ENCODE results near the gene RBM10. TPM values are rescaled to one million over a fixed set of nuclear protein-coding genes. Genes with fewer than 3 reads are reported as not detected.

Gene RBM10
- total and polyA plus RNA-seq, 2 of the 13 experiments (the other 11 are each of a cell fraction or from before 2014, with no cell fraction given) = 15.9 to 43.1 TPM

DNA sequence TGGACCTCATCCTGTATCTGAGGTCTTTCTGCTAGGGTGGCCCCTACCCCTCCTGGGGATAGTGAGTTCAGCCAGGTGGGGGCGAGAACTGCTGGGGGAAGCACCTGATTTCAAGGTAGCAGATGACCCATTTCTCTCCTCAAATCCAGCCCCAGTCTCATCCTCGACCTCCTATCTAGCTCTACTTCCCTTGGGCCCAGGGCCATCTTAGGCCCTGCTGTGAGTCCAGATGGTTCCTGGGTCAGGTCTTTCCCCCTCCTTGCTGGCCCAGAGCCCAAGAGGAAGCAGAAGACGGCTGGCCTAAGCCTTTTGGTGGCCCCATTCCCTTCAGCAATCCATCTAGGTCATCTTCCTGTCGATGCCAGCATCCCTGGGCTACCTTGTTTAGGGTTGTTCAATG, 76.7 kb downstream of the RBM10 start:
- Histone ChIP-seq H3K27ac (ENCODE audit: extremely low read length, insufficient read depth, low read length) (no peak overlapping the region), H4K20me1 (ENCODE audit: insufficient read depth, low read length) (peaks cover 24% of the 10 kb centered on the region), H3K9ac (ENCODE audit: insufficient read depth, low read depth, low read length) (no peak overlapping the region), H2AFZ (ENCODE audit: low read length) (no peak overlapping the region), H3K4me3 (replicated peaks in 1 of 3; ENCODE audit: insufficient read depth in 1 of 3, low read depth in 2 of 3, low read length in 3 of 3) (no peak overlapping the region), H3K79me2 (ENCODE audit: insufficient read depth, low read length) (peaks cover 35% of the 10 kb centered on the region), H3K27me3 (ENCODE audit: control insufficient read depth in 1 of 2, insufficient read depth in 2 of 2, low read length in 2 of 2) (no peaks in the 10 kb centered on the region), H3K4me1 (ENCODE audit: insufficient read depth, low read length) (peaks cover 28% of the 10 kb centered on the region), H3K36me3 (replicated peaks in 1 of 2; ENCODE audit: control insufficient read depth in 1 of 2, insufficient read depth in 2 of 2, low read length in 2 of 2) (peaks cover 11 to 37% of the 10 kb centered on the region in 2 experiments; a peak in 4 of 5 replicates), H3K4me2 (ENCODE audit: low read depth, low read length) (no peak overlapping the region), H3K9me3 (ENCODE audit: low read length) (no peaks in the 10 kb centered on the region)
- intact Hi-C loops (cut with micrococcal nuclease; ENCODE audit: unreplicated experiment) = loop anchor here (2.0 kb wide), 1 partner anchor 65 kb away; no protein-coding TSS in a partner anchor
- DNase-seq (ENCODE audit: low spot score) (no peak), ATAC-seq (no peak), FAIRE-seq (no peak)
- POLR2A ChIA-PET = interaction anchor here (6.2 kb wide), 1 partner anchor 11 kb away, joined by 69 read pairs; the partner anchor contains the start of gene USP11
- WGBS (ENCODE audit: low lambda C conversion rate) = no CpG with 5 or more reads among the region's 4 CpGs
- no peak for TF ChIP-seq ARNT2 (CRISPR knock-in tag; IDR thresholded peaks at IDR 0.05; ENCODE audit: low read depth)
- no peak for TF ChIP-seq GABPA (IDR thresholded peaks at IDR 0.05; ENCODE audit: low read depth, low read length)
- TF ChIP-seq GABPA (CRISPR knock-in tag; IDR thresholded peaks at IDR 0.05; ENCODE audit: low read depth) = no peak
- no peak for TF ChIP-seq ZNF674 (CRISPR knock-in tag; IDR thresholded peaks at IDR 0.05; ENCODE audit: low read depth)
- no peak for TF ChIP-seq ZKSCAN8 (CRISPR knock-in tag; IDR thresholded peaks at IDR 0.05; ENCODE audit: borderline replicate concordance)
- no peak for TF ChIP-seq ZNF761 (CRISPR knock-in tag; conservative IDR thresholded peaks at IDR 0.05)
- no peak for TF ChIP-seq HNRNPK (IDR thresholded peaks at IDR 0.05; ENCODE audit: low read depth, low read length, poor library complexity, severe bottlenecking)
- no peak for TF ChIP-seq IKZF1 (IDR thresholded peaks at IDR 0.05)
- TF ChIP-seq, protein P1, sequence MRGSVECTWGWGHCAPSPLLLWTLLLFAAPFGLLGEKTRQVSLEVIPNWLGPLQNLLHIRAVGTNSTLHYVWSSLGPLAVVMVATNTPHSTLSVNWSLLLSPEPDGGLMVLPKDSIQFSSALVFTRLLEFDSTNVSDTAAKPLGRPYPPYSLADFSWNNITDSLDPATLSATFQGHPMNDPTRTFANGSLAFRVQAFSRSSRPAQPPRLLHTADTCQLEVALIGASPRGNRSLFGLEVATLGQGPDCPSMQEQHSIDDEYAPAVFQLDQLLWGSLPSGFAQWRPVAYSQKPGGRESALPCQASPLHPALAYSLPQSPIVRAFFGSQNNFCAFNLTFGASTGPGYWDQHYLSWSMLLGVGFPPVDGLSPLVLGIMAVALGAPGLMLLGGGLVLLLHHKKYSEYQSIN (CRISPR knock-in tag; IDR thresholded peaks at IDR 0.05; ENCODE audit: borderline replicate concordance) = no peak
- TF ChIP-seq, protein P2, sequence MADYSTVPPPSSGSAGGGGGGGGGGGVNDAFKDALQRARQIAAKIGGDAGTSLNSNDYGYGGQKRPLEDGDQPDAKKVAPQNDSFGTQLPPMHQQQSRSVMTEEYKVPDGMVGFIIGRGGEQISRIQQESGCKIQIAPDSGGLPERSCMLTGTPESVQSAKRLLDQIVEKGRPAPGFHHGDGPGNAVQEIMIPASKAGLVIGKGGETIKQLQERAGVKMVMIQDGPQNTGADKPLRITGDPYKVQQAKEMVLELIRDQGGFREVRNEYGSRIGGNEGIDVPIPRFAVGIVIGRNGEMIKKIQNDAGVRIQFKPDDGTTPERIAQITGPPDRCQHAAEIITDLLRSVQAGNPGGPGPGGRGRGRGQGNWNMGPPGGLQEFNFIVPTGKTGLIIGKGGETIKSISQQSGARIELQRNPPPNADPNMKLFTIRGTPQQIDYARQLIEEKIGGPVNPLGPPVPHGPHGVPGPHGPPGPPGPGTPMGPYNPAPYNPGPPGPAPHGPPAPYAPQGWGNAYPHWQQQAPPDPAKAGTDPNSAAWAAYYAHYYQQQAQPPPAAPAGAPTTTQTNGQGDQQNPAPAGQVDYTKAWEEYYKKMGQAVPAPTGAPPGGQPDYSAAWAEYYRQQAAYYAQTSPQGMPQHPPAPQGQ (CRISPR knock-in tag; IDR thresholded peaks at IDR 0.05; ENCODE audit: borderline replicate concordance) = no peak
- in situ Hi-C loops (cut with HindIII; ENCODE audit: extremely low pct_ligation_motif_present, low pct_unique_long_range_greater_than_20kb) = no loop called here
- no TSS peak for BruUV-seq (replicated peaks)
- CTCF ChIA-PET (ENCODE audit: low intra/inter-chr PET ratio, low total read pairs) = no interaction called here

Data from HepG2 (cell line).